Hepatocyte (in vitro differentiated cells): ENCODE data around the gene HOXD3. TPM values are rescaled to one million over a fixed set of nuclear protein-coding genes. Genes with fewer than 3 reads are reported as not detected.

Experiments
- DNase-seq: peaks from one replicate; pipeline ENCODE4 v3.0.0-alpha.2; 2016; ENCODE audit warnings: low spot score
- H2AFZ ChIP-seq: fragments of 200-600 bp; sonication (generic); 2 replicates; pipeline ENCODE4 v1.6.0; 2016; ENCODE audit warnings: antibody characterized with exemption, mild to moderate bottlenecking
- H3K27ac ChIP-seq: fragments of 200-600 bp; sonication (generic); 2 replicates; pipeline ENCODE4 v1.5.1; 2016; ENCODE audit warnings: mild to moderate bottlenecking
- H3K27me3 ChIP-seq: fragments of 200-600 bp; sonication (generic); 2 replicates; pipeline ENCODE4 v1.6.1; 2016
- H3K36me3 ChIP-seq: fragments of 200-600 bp; sonication (generic); replicated peaks from 2 replicates; pipeline ENCODE4 v1.5.1; 2016; ENCODE audit warnings: low read depth; ENCODE audit not compliant: insufficient read depth
- H3K4me1 ChIP-seq: fragments of 200-600 bp; sonication (generic); 2 replicates; pipeline ENCODE4 v1.5.1; 2016; ENCODE audit warnings: mild to moderate bottlenecking, moderate library complexity; ENCODE audit not compliant: insufficient read depth
- H3K4me2 ChIP-seq: fragments of 200-600 bp; sonication (generic); 2 replicates; pipeline ENCODE4 v1.6.0; 2016
- H3K4me3 ChIP-seq: fragments of 200-600 bp; sonication (generic); 2 replicates; pipeline ENCODE4 v1.5.1; 2016; ENCODE audit warnings: mild to moderate bottlenecking
- H3K79me2 ChIP-seq: fragments of 200-600 bp; sonication (generic); 2 replicates; pipeline ENCODE4 v1.6.0; 2017; ENCODE audit warnings: mild to moderate bottlenecking
- H3K9me2 ChIP-seq: fragments of 200-600 bp; sonication (generic); replicated peaks from 2 replicates; pipeline ENCODE4 v1.6.0; 2017; ENCODE audit warnings: mild to moderate bottlenecking; ENCODE audit not compliant: insufficient read depth
- H3K9me3 ChIP-seq: fragments of 200-600 bp; sonication (generic); 2 replicates; pipeline ENCODE4 v1.5.1; 2016; ENCODE audit warnings: low read depth, mild to moderate bottlenecking
- H4K20me1 ChIP-seq: fragments of 200-600 bp; sonication (generic); 2 replicates; pipeline ENCODE4 v1.6.0; 2016; ENCODE audit warnings: mild to moderate bottlenecking; ENCODE audit not compliant: insufficient read depth, poor library complexity, severe bottlenecking
- CTCF ChIP-seq: fragments of 200-600 bp; sonication (generic); IDR thresholded peaks from 2 replicates; pipeline ENCODE4 v1.5.1; 2016; ENCODE audit warnings: antibody characterized with exemption, mild to moderate bottlenecking; ENCODE audit not compliant: poor library complexity
- EZH2 ChIP-seq: fragments of 200-600 bp; sonication (generic); IDR thresholded peaks from 2 replicates; pipeline ENCODE4 v1.6.1; 2016; ENCODE audit warnings: antibody characterized with exemption, mild to moderate bottlenecking, borderline replicate concordance
- EZH2phosphoT487 ChIP-seq: fragments of 200-600 bp; sonication (generic); IDR thresholded peaks from one replicate; pipeline ENCODE4 v1.6.1; 2018; ENCODE audit warnings: antibody characterized with exemption, mild to moderate bottlenecking, low read depth, moderate library complexity; ENCODE audit not compliant: unreplicated experiment, severe bottlenecking
- WGBS: methylation state at CpG from one replicate; pipeline ENCODE4 v1.1.6; 2016; ENCODE audit warnings: low lambda C conversion rate; ENCODE audit errors: missing lambda C conversion rate; 5-methylcytosine and 5-hydroxymethylcytosine counted together
- polyA plus RNA-seq: library from polyadenylated mRNA; unstranded; fragments of >200 nt; fragmentation: Nextera tagmentation; extraction: Ambion mirVana; gene quantifications from 2 replicates; pipeline ENCODE4 v1.2.1, GENCODE V29; 2016
- total RNA-seq: library from RNA; depleted of rRNA; stranded (reverse); fragments of >200 nt; gene quantifications from 2 replicates; pipeline ENCODE4 v1.2.3, GENCODE V29; 2014

Gene HOXD3
- total and polyA plus RNA-seq, 2 experiments from 2014 or later, result 0.13 TPM; not detected in 1

- no peak overlapping the region for H2AFZ ChIP-seq
- H3K79me2 ChIP-seq, result no peaks in the 10 kb centered on the region
- no peaks in the 10 kb centered on the region for H3K9me3 ChIP-seq
- no peaks in the 10 kb centered on the region for H3K36me3 ChIP-seq
- no peak for DNase-seq
- no peaks in the 10 kb centered on the region for H4K20me1 ChIP-seq
- H3K4me3 ChIP-seq, result no peak overlapping the region
- H3K9me2 ChIP-seq, result no peaks in the 10 kb centered on the region
- peaks cover 95% of the 10 kb centered on the region for H3K27me3 ChIP-seq
- peaks cover 1% of the 10 kb centered on the region for H3K4me1 ChIP-seq
- H3K4me2 ChIP-seq, result no peak overlapping the region
- H3K27ac ChIP-seq, result no peak overlapping the region
- TF ChIP-seq EZH2phosphoT487, result no peak
- no peak for TF ChIP-seq EZH2
- TF ChIP-seq CTCF, result no peak
- WGBS, result 47% methylated on average over 4 of the region's 4 CpGs
Observed at GRCh38 chr2:176145085-176145969, 11.8 kb upstream of the HOXD3 start.

GRCh38 chr2:176146101-176146500 is 11.0 kb upstream of the HOXD3 start:
- TF ChIP-seq CTCF (no peak), EZH2phosphoT487 (no peak), EZH2 (no peak)
- Histone ChIP-seq H3K27me3 (peaks cover 98% of the 10 kb centered on the region), H3K4me2 (no peak overlapping the region), H3K27ac (no peak overlapping the region), H3K36me3 (no peaks in the 10 kb centered on the region), H3K9me2 (no peaks in the 10 kb centered on the region), H3K4me1 (no peaks in the 10 kb centered on the region), H4K20me1 (no peaks in the 10 kb centered on the region), H3K4me3 (no peak overlapping the region), H3K79me2 (no peaks in the 10 kb centered on the region), H2AFZ (no peak overlapping the region), H3K9me3 (no peaks in the 10 kb centered on the region)
- WGBS, result 37% methylated on average over 6 of the region's 6 CpGs
- no peak for DNase-seq

GRCh38 chr2:176146645-176147044 is 10.5 kb upstream of the HOXD3 start:
- Histone ChIP-seq H3K4me1 (no peaks in the 10 kb centered on the region), H2AFZ (no peak overlapping the region), H3K79me2 (no peaks in the 10 kb centered on the region), H3K4me3 (no peak overlapping the region), H3K36me3 (no peaks in the 10 kb centered on the region), H3K9me3 (no peaks in the 10 kb centered on the region), H3K27ac (no peak overlapping the region), H4K20me1 (no peaks in the 10 kb centered on the region), H3K4me2 (no peak overlapping the region), H3K9me2 (no peaks in the 10 kb centered on the region), H3K27me3 (peaks cover 98% of the 10 kb centered on the region)
- TF ChIP-seq EZH2 (no peak), CTCF (no peak), EZH2phosphoT487 (no peak)
- DNase-seq, result no peak
